ENCODE results near the gene KANSL1. TPM values are rescaled to one million over a fixed set of nuclear protein-coding genes. Genes with fewer than 3 reads are reported as not detected.
"Not testable (repeated sequence)": the region's sequence is repeated elsewhere in the genome, so short reads cannot be mapped to it uniquely, and the experiment has no call there.

The KANSL1 gene
- total and polyA plus RNA-seq, 10 of the 15 experiments (the other 5 are each of a cell fraction or from before 2014, with no cell fraction given): 4.7 to 60.6 (median 28.0) TPM

- TF ChIP-seq, protein P1, sequence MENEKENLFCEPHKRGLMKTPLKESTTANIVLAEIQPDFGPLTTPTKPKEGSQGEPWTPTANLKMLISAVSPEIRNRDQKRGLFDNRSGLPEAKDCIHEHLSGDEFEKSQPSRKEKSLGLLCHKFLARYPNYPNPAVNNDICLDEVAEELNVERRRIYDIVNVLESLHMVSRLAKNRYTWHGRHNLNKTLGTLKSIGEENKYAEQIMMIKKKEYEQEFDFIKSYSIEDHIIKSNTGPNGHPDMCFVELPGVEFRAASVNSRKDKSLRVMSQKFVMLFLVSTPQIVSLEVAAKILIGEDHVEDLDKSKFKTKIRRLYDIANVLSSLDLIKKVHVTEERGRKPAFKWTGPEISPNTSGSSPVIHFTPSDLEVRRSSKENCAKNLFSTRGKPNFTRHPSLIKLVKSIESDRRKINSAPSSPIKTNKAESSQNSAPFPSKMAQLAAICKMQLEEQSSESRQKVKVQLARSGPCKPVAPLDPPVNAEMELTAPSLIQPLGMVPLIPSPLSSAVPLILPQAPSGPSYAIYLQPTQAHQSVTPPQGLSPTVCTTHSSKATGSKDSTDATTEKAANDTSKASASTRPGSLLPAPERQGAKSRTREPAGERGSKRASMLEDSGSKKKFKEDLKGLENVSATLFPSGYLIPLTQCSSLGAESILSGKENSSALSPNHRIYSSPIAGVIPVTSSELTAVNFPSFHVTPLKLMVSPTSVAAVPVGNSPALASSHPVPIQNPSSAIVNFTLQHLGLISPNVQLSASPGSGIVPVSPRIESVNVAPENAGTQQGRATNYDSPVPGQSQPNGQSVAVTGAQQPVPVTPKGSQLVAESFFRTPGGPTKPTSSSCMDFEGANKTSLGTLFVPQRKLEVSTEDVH (IDR thresholded peaks at IDR 0.05; ENCODE audit: low read depth, partially characterized antibody): no peak
- TF ChIP-seq, protein P2, sequence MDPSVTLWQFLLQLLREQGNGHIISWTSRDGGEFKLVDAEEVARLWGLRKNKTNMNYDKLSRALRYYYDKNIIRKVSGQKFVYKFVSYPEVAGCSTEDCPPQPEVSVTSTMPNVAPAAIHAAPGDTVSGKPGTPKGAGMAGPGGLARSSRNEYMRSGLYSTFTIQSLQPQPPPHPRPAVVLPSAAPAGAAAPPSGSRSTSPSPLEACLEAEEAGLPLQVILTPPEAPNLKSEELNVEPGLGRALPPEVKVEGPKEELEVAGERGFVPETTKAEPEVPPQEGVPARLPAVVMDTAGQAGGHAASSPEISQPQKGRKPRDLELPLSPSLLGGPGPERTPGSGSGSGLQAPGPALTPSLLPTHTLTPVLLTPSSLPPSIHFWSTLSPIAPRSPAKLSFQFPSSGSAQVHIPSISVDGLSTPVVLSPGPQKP (IDR thresholded peaks at IDR 0.05; ENCODE audit: low read depth, low read length): 0 out of 2 replicates have a peak, but pooled peaks have one; percentile 11
- TF ChIP-seq HCFC1 (IDR thresholded peaks at IDR 0.05; ENCODE audit: low read length): peak; percentile 52
- no peak for TF ChIP-seq ZSCAN29 (IDR thresholded peaks at IDR 0.05)
- TF ChIP-seq RCOR1 (conservative IDR thresholded peaks at IDR 0.05; ENCODE audit: low read depth, low read length): peak; percentile 80; the same call in 1 of the 2 replicates
- no peak for TF ChIP-seq REST (IDR thresholded peaks at IDR 0.05; ENCODE audit: low read depth, low read length)
- no peak for TF ChIP-seq RFX5 (IDR thresholded peaks at IDR 0.05; ENCODE audit: low read depth, low read length)
- 0 out of 2 replicates have a peak, but pooled peaks have one; percentile 12 for TF ChIP-seq TBL1XR1 (IDR thresholded peaks at IDR 0.05; ENCODE audit: low read depth, low read length)
- TF ChIP-seq NBN (IDR thresholded peaks at IDR 0.05): no peak
- no peak for TF ChIP-seq NRF1 (conservative IDR thresholded peaks at IDR 0.05; ENCODE audit: low read depth, low read length)
These were observed at the start of gene KANSL1 (continued) for GRCh38 chr17:46193151-46193625.

DNA sequence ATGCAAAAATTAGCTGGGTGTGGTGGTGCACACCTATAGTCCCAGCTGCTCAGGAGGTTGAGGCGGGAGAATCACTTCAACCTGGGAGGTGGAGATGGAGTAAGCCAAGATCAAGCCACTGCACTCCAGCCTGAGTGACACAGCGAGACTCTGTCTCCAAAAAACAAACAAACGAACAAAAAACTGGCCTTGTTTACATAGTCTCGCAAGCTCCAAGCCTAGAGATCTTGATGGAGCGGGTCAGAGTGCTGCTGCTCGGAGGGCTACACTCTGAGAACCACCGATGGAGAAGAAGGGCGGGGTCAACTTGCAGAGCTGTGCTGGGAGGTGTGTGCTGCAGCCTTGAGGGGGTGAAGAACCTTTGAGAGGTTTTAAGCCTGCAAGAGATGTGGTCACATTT lies 38.1 kb upstream of the KANSL1 start:
- 55% methylated on average over 8 of the region's 8 CpGs for WGBS (ENCODE audit: insufficient coverage, insufficient replicate concordance, low lambda C conversion rate, missing lambda C conversion rate)
- H3K4me2 ChIP-seq (ENCODE audit: control insufficient read depth, insufficient read depth); H3K27me3 ChIP-seq (replicated peaks in 1 of 2; ENCODE audit: control insufficient read depth in 2 of 2, insufficient read depth in 2 of 2, low read length in 1 of 2); H3K9me3 ChIP-seq (replicated peaks; ENCODE audit: control insufficient read depth, insufficient read depth, low read length); ATAC-seq; intact Hi-C loops (cut with micrococcal nuclease; ENCODE audit: unreplicated experiment); H3K9ac ChIP-seq (ENCODE audit: control insufficient read depth, insufficient read depth, low read length); H3K4me3 ChIP-seq; H3K36me3 ChIP-seq (ENCODE audit: control insufficient read depth in 2 of 2, insufficient read depth in 2 of 2, low read length in 1 of 2); RAD21 ChIA-PET (ENCODE audit: unreplicated experiment); DNase-seq (ENCODE audit: low read depth, low spot score); H3K4me1 ChIP-seq (ENCODE audit: control insufficient read depth, insufficient read depth, low read length); H3K27ac ChIP-seq (ENCODE audit: control insufficient read depth, insufficient read depth); CTCF ChIA-PET; FAIRE-seq; H2AFZ ChIP-seq (ENCODE audit: control insufficient read depth, low read depth, low read length); H4K20me1 ChIP-seq (ENCODE audit: control insufficient read depth, insufficient read depth); BruUV-seq (replicated peaks); SMC1A ChIA-PET (ENCODE audit: uncharacterized antibody, unreplicated experiment); in situ Hi-C loops (cut with MboI); H3K79me2 ChIP-seq (ENCODE audit: control insufficient read depth, insufficient read depth, low read length): not testable (repeated sequence)
- POLR2A ChIA-PET: interaction anchor here (0.7 kb wide), 1 partner anchor 32 kb away, joined by 3 read pairs; no protein-coding TSS in a partner anchor
